Measurements from ENCODE around the gene GALNT1.

Gene GALNT1

GRCh38 chr18:35597758-35598157 is 16.2 kb downstream of the GALNT1 start:
- Histone ChIP-seq H3K27me3 (ENCODE audit: control insufficient read depth in 1 of 2, insufficient read depth in 2 of 2, low read length in 2 of 2) (no peaks in the 10 kb centered on the region), H3K4me3 (ENCODE audit: low read depth in 1 of 2, low read length in 2 of 2) (no peak overlapping the region), H3K36me3 (ENCODE audit: control insufficient read depth in 1 of 2, insufficient read depth in 2 of 2, low read length in 2 of 2) (no peaks in the 10 kb centered on the region), H3K9ac (ENCODE audit: low read depth in 1 of 2, low read length in 2 of 2) (no peak overlapping the region), H3K27ac (ENCODE audit: low read depth, low read length) (no peak overlapping the region), H3K9me3 (ENCODE audit: control insufficient read depth in 1 of 2, low read length in 2 of 2) (peaks cover 8 to 19% of the 10 kb centered on the region in 2 donors), H3K4me1 (ENCODE audit: control insufficient read depth in 1 of 2, insufficient read depth in 2 of 2, low read length in 2 of 2) (no peaks in the 10 kb centered on the region)

GRCh38 chr18:35602193-35602820 is 20.8 kb downstream of the GALNT1 start:
- Histone ChIP-seq H3K36me3 (ENCODE audit: control insufficient read depth in 1 of 2, insufficient read depth in 2 of 2, low read length in 2 of 2) (no peaks in the 10 kb centered on the region), H3K9me3 (ENCODE audit: control insufficient read depth in 1 of 2, low read length in 2 of 2) (peaks cover 8 to 21% of the 10 kb centered on the region in 2 donors), H3K27ac (ENCODE audit: low read depth, low read length) (no peak overlapping the region), H3K4me3 (ENCODE audit: low read depth in 1 of 2, low read length in 2 of 2) (no peak overlapping the region), H3K9ac (ENCODE audit: low read depth in 1 of 2, low read length in 2 of 2) (no peak overlapping the region), H3K4me1 (ENCODE audit: control insufficient read depth in 1 of 2, insufficient read depth in 2 of 2, low read length in 2 of 2) (peaks cover 0 to 5% of the 10 kb centered on the region in 2 donors), H3K27me3 (ENCODE audit: control insufficient read depth in 1 of 2, insufficient read depth in 2 of 2, low read length in 2 of 2) (no peaks in the 10 kb centered on the region)

GRCh38 chr18:35603008-35603407 is 21.5 kb downstream of the GALNT1 start:
- Histone ChIP-seq H3K9me3 (ENCODE audit: control insufficient read depth in 1 of 2, low read length in 2 of 2) (peaks cover 8 to 21% of the 10 kb centered on the region in 2 donors), H3K4me3 (ENCODE audit: low read depth in 1 of 2, low read length in 2 of 2) (no peak overlapping the region), H3K36me3 (ENCODE audit: control insufficient read depth in 1 of 2, insufficient read depth in 2 of 2, low read length in 2 of 2) (no peaks in the 10 kb centered on the region), H3K4me1 (ENCODE audit: control insufficient read depth in 1 of 2, insufficient read depth in 2 of 2, low read length in 2 of 2) (peaks cover 0 to 5% of the 10 kb centered on the region in 2 donors), H3K27ac (ENCODE audit: low read depth, low read length) (no peak overlapping the region), H3K9ac (ENCODE audit: low read depth in 1 of 2, low read length in 2 of 2) (no peak overlapping the region), H3K27me3 (ENCODE audit: control insufficient read depth in 1 of 2, insufficient read depth in 2 of 2, low read length in 2 of 2) (no peaks in the 10 kb centered on the region)

GRCh38 chr18:35603528-35603927 is 22.0 kb downstream of the GALNT1 start:
- Histone ChIP-seq H3K9ac (ENCODE audit: low read depth in 1 of 2, low read length in 2 of 2) (no peak overlapping the region), H3K4me1 (ENCODE audit: control insufficient read depth in 1 of 2, insufficient read depth in 2 of 2, low read length in 2 of 2) (peaks cover 0 to 5% of the 10 kb centered on the region in 2 donors), H3K9me3 (ENCODE audit: control insufficient read depth in 1 of 2, low read length in 2 of 2) (peaks cover 8 to 17% of the 10 kb centered on the region in 2 donors), H3K36me3 (ENCODE audit: control insufficient read depth in 1 of 2, insufficient read depth in 2 of 2, low read length in 2 of 2) (no peaks in the 10 kb centered on the region), H3K27me3 (ENCODE audit: control insufficient read depth in 1 of 2, insufficient read depth in 2 of 2, low read length in 2 of 2) (no peaks in the 10 kb centered on the region), H3K4me3 (ENCODE audit: low read depth in 1 of 2, low read length in 2 of 2) (no peak overlapping the region), H3K27ac (ENCODE audit: low read depth, low read length) (no peak overlapping the region)

GRCh38 chr18:35604369-35604768 is 22.8 kb downstream of the GALNT1 start:
- H3K36me3 ChIP-seq (ENCODE audit: control insufficient read depth in 1 of 2, insufficient read depth in 2 of 2, low read length in 2 of 2): no peaks in the 10 kb centered on the region
- H3K9ac ChIP-seq (ENCODE audit: low read depth in 1 of 2, low read length in 2 of 2): no peak overlapping the region
- peaks cover 8 to 16% of the 10 kb centered on the region in 2 donors for H3K9me3 ChIP-seq (ENCODE audit: control insufficient read depth in 1 of 2, low read length in 2 of 2)
- no peaks in the 10 kb centered on the region for H3K27me3 ChIP-seq (ENCODE audit: control insufficient read depth in 1 of 2, insufficient read depth in 2 of 2, low read length in 2 of 2)
- peaks cover 0 to 5% of the 10 kb centered on the region in 2 donors for H3K4me1 ChIP-seq (ENCODE audit: control insufficient read depth in 1 of 2, insufficient read depth in 2 of 2, low read length in 2 of 2)
- no peak overlapping the region for H3K4me3 ChIP-seq (ENCODE audit: low read depth in 1 of 2, low read length in 2 of 2)
- no peak overlapping the region for H3K27ac ChIP-seq (ENCODE audit: low read depth, low read length)

- no peaks in the 10 kb centered on the region for H3K27me3 ChIP-seq (ENCODE audit: control insufficient read depth in 1 of 2, insufficient read depth in 2 of 2, low read length in 2 of 2)
- no peaks in the 10 kb centered on the region for H3K36me3 ChIP-seq (ENCODE audit: control insufficient read depth in 1 of 2, insufficient read depth in 2 of 2, low read length in 2 of 2)
- peaks cover 8 to 16% of the 10 kb centered on the region in 2 donors for H3K9me3 ChIP-seq (ENCODE audit: control insufficient read depth in 1 of 2, low read length in 2 of 2)
- no peak overlapping the region for H3K9ac ChIP-seq (ENCODE audit: low read depth in 1 of 2, low read length in 2 of 2)
- H3K4me3 ChIP-seq (ENCODE audit: low read depth in 1 of 2, low read length in 2 of 2): no peak overlapping the region
- H3K4me1 ChIP-seq (ENCODE audit: control insufficient read depth in 1 of 2, insufficient read depth in 2 of 2, low read length in 2 of 2): peaks cover 5 to 7% of the 10 kb centered on the region in 2 donors
- no peak overlapping the region for H3K27ac ChIP-seq (ENCODE audit: low read depth, low read length)
Measured at GRCh38 chr18:35605686-35606417, 24.3 kb downstream of the GALNT1 start.

- H3K4me1 ChIP-seq (ENCODE audit: control insufficient read depth in 1 of 2, insufficient read depth in 2 of 2, low read length in 2 of 2): peaks cover 8 to 24% of the 10 kb centered on the region in 2 donors
- no peak overlapping the region for H3K9ac ChIP-seq (ENCODE audit: low read depth in 1 of 2, low read length in 2 of 2)
- H3K27me3 ChIP-seq (ENCODE audit: control insufficient read depth in 1 of 2, insufficient read depth in 2 of 2, low read length in 2 of 2): no peaks in the 10 kb centered on the region
- H3K27ac ChIP-seq (ENCODE audit: low read depth, low read length): no peak overlapping the region
- no peaks in the 10 kb centered on the region for H3K36me3 ChIP-seq (ENCODE audit: control insufficient read depth in 1 of 2, insufficient read depth in 2 of 2, low read length in 2 of 2)
- H3K9me3 ChIP-seq (ENCODE audit: control insufficient read depth in 1 of 2, low read length in 2 of 2): no peaks in the 10 kb centered on the region
- no peak overlapping the region for H3K4me3 ChIP-seq (ENCODE audit: low read depth in 1 of 2, low read length in 2 of 2)
Measured at GRCh38 chr18:35609236-35609635, 27.7 kb downstream of the GALNT1 start.

- Histone ChIP-seq H3K36me3 (ENCODE audit: control insufficient read depth in 1 of 2, insufficient read depth in 2 of 2, low read length in 2 of 2) (no peaks in the 10 kb centered on the region), H3K27me3 (ENCODE audit: control insufficient read depth in 1 of 2, insufficient read depth in 2 of 2, low read length in 2 of 2) (no peaks in the 10 kb centered on the region), H3K9me3 (ENCODE audit: control insufficient read depth in 1 of 2, low read length in 2 of 2) (no peaks in the 10 kb centered on the region), H3K4me1 (ENCODE audit: control insufficient read depth in 1 of 2, insufficient read depth in 2 of 2, low read length in 2 of 2) (peaks cover 8 to 24% of the 10 kb centered on the region in 2 donors), H3K4me3 (ENCODE audit: low read depth in 1 of 2, low read length in 2 of 2) (no peak overlapping the region), H3K9ac (ENCODE audit: low read depth in 1 of 2, low read length in 2 of 2) (no peak overlapping the region), H3K27ac (ENCODE audit: low read depth, low read length) (no peak overlapping the region)
Measured at GRCh38 chr18:35610089-35610488, 28.5 kb downstream of the GALNT1 start.

- H3K27ac ChIP-seq (ENCODE audit: low read depth, low read length): no peak overlapping the region
- no peaks in the 10 kb centered on the region for H3K9me3 ChIP-seq (ENCODE audit: control insufficient read depth in 1 of 2, low read length in 2 of 2)
- H3K9ac ChIP-seq (ENCODE audit: low read depth in 1 of 2, low read length in 2 of 2): no peak overlapping the region
- no peak overlapping the region for H3K4me3 ChIP-seq (ENCODE audit: low read depth in 1 of 2, low read length in 2 of 2)
- peaks cover 8 to 23% of the 10 kb centered on the region in 2 donors for H3K4me1 ChIP-seq (ENCODE audit: control insufficient read depth in 1 of 2, insufficient read depth in 2 of 2, low read length in 2 of 2)
- no peaks in the 10 kb centered on the region for H3K36me3 ChIP-seq (ENCODE audit: control insufficient read depth in 1 of 2, insufficient read depth in 2 of 2, low read length in 2 of 2)
- no peaks in the 10 kb centered on the region for H3K27me3 ChIP-seq (ENCODE audit: control insufficient read depth in 1 of 2, insufficient read depth in 2 of 2, low read length in 2 of 2)
Measured at GRCh38 chr18:35610724-35611123, 29.2 kb downstream of the GALNT1 start.

GRCh38 chr18:35611518-35611917 is 30.0 kb downstream of the GALNT1 start:
- H3K9ac ChIP-seq (ENCODE audit: low read depth in 1 of 2, low read length in 2 of 2): no peak overlapping the region
- no peak overlapping the region for H3K4me3 ChIP-seq (ENCODE audit: low read depth in 1 of 2, low read length in 2 of 2)
- no peaks in the 10 kb centered on the region for H3K9me3 ChIP-seq (ENCODE audit: control insufficient read depth in 1 of 2, low read length in 2 of 2)
- H3K36me3 ChIP-seq (ENCODE audit: control insufficient read depth in 1 of 2, insufficient read depth in 2 of 2, low read length in 2 of 2): no peaks in the 10 kb centered on the region
- peaks cover 11 to 22% of the 10 kb centered on the region in 2 donors for H3K4me1 ChIP-seq (ENCODE audit: control insufficient read depth in 1 of 2, insufficient read depth in 2 of 2, low read length in 2 of 2)
- H3K27me3 ChIP-seq (ENCODE audit: control insufficient read depth in 1 of 2, insufficient read depth in 2 of 2, low read length in 2 of 2): no peaks in the 10 kb centered on the region
- H3K27ac ChIP-seq (ENCODE audit: low read depth, low read length): no peak overlapping the region

Data from duodenal mucosa (tissue), 2 donors.